ENCODE data around the gene CTTN.

GRCh38 chr11:70402016-70402415, 3.7 kb downstream of the CTTN start:
- TF ChIP-seq POLR2A (IDR thresholded peaks at IDR 0.05) (no peak), CTCF (IDR thresholded peaks at IDR 0.05) (no peak)

Measured in testis (tissue), 2 donors.